HG03066 (cell line): Measurements from ENCODE around the gene GIPR.

ENCODE experiments used
- ATAC-seq: cut with Tn5 transposase; IDR thresholded peaks from one replicate; pipeline ENCODE4 v1.9.1; 2021; ENCODE audit warnings: low read depth; ENCODE audit not compliant: unreplicated experiment

The GIPR gene

GRCh38 chr19:45729800-45730290, 61.8 kb downstream of the GIPR start:
- no peak for ATAC-seq

DNA sequence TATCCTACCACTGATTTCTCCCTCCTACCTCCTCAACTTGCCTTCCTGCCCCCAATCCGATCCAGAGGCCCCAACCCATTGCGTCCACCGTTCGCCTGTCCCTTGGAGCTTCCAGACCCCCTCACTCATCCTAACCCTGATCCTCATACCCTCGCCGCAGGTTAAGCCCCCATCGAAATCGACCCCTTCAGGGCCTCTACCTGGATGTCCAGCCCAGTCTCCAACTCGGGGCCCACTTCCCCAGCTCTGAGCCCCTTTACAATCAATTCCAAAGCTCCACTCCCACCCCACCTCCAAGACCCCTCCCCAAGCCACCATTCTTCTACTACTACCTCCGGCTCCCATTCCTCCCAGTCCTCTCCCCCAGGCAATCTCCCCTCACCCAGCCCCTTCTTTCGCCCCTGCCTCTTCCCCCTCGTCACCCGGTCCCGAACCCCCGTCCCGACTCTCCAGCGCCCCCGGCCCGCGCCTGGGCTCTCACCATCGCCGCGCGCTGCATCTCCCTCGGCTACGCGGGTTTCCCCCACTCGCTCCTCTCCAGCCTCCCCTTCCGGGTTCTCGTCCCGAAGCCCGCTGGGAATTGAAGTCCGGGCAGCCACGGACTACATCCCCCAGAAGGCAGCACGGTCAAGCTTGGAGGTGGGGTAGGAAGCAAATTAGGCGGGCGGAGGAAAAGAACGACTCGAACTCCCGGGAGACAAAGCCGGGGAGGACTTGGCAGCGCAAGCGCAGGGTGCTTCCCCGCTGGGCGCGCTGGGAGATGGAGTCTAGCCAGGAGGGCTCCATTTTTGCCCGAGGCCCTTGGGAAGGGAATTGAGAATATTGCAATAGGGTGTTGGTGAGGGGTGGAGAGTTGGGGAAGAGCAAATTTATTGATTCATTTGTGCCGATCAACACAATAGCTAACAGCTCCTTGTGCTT, 62.6 kb downstream of the GIPR start, which contains the start of gene FBXO46:
TSS of gene FBXO46 (minus strand) at position 529 of the 921 bp plus-strand sequence. CDS start 17,401 bp downstream, outside the sequence.
- peak; percentile 96 for ATAC-seq
